Fibroblast of lung (primary cell): ENCODE measurements around the gene ZNF649. TPM values are rescaled to one million over a fixed set of nuclear protein-coding genes. Genes with fewer than 3 reads are reported as not detected.

Source experiments
- DNase-seq, 2 donors: peaks; one replicate each; pipeline versions ENCODE4 v3.0.0 to v3.0.0-alpha.2; 2010; ENCODE audit warnings: low read depth in 2 of 2
- H2AFZ ChIP-seq: 2 replicates; pipeline ENCODE4 v1.5.1; 2012; ENCODE audit warnings: low read length, control low read depth, inconsistent platforms
- H3K27ac ChIP-seq: 2 replicates; pipeline ENCODE4 v1.5.1; 2011; ENCODE audit warnings: low read length, control low read depth; ENCODE audit not compliant: insufficient read depth
- H3K27me3 ChIP-seq: 2 replicates; pipeline ENCODE4 v1.5.1; 2011; ENCODE audit warnings: mild to moderate bottlenecking, low read length; ENCODE audit not compliant: control insufficient read depth, insufficient read depth
- H3K36me3 ChIP-seq: 2 replicates; pipeline ENCODE4 v1.5.1; 2011; ENCODE audit warnings: low read length; ENCODE audit not compliant: control insufficient read depth, insufficient read depth
- H3K4me1 ChIP-seq: 2 replicates; pipeline ENCODE4 v1.5.1; 2011; ENCODE audit warnings: low read length; ENCODE audit not compliant: control insufficient read depth, insufficient read depth; ENCODE audit errors: extremely low read depth
- H3K4me2 ChIP-seq: 2 replicates; pipeline ENCODE4 v1.5.1; 2011; ENCODE audit warnings: low read length, control low read depth; ENCODE audit not compliant: insufficient read depth; ENCODE audit errors: extremely low read depth
- H3K4me3 ChIP-seq, 4 experiments: fragments of 200-600 bp in 1 of 4; sonication (generic) in 1 of 4; replicated peaks in 1 of 4; 2 replicates each; pipeline ENCODE4 v1.5.1; 2011 to 2016; ENCODE audit warnings: low read length in 4 of 4, low read depth in 3 of 4, mild to moderate bottlenecking in 3 of 4, control low read depth in 2 of 4, inconsistent platforms in 1 of 4, mixed read lengths in 1 of 4; ENCODE audit not compliant: insufficient read depth in 1 of 4; ENCODE audit errors: control extremely low read depth in 1 of 4
- H3K79me2 ChIP-seq: 2 replicates; pipeline ENCODE4 v1.5.1; 2012; ENCODE audit warnings: mild to moderate bottlenecking, low read length, inconsistent platforms; ENCODE audit not compliant: control insufficient read depth, insufficient read depth
- H3K9ac ChIP-seq: 2 replicates; pipeline ENCODE4 v1.5.1; 2011; ENCODE audit warnings: mild to moderate bottlenecking, low read length, control low read depth; ENCODE audit not compliant: insufficient read depth
- H3K9me3 ChIP-seq: 2 replicates; pipeline ENCODE4 v1.5.1; 2012; ENCODE audit warnings: low read depth, low read length; ENCODE audit not compliant: control insufficient read depth, insufficient read depth
- H4K20me1 ChIP-seq: 2 replicates; pipeline ENCODE4 v1.5.1; 2011; ENCODE audit warnings: low read length; ENCODE audit not compliant: control insufficient read depth, insufficient read depth; ENCODE audit errors: extremely low read depth
- CTCF ChIP-seq, 2 donors: IDR thresholded peaks in 1 of 2; conservative IDR thresholded peaks in 1 of 2; 1 replicate in 1 of 2; 2 replicates in 1 of 2; pipeline ENCODE4 v1.5.1; 2011 to 2012; ENCODE audit warnings: low read length in 2 of 2, control low read depth in 1 of 2, inconsistent platforms in 1 of 2, low read depth in 1 of 2, mild to moderate bottlenecking in 1 of 2
- EZH2 ChIP-seq: IDR thresholded peaks from 2 replicates; pipeline ENCODE4 v1.5.1; 2012; ENCODE audit warnings: low read length, control low read depth, mild to moderate bottlenecking; ENCODE audit errors: missing control alignments
- polyA plus RNA-seq, 2 donors: library from polyadenylated mRNA; depleted of rRNA in 1 of 2; stranded (reverse) in 1 of 2; unstranded in 1 of 2; fragments of >200 nt; gene quantifications; 2 replicates each; pipeline ENCODE4 v1.2.1, GENCODE V29; 2011 to 2012; ENCODE audit warnings: missing spikeins in 1 of 2
- total RNA-seq: library from RNA; depleted of rRNA; stranded (reverse); fragments of >200 nt; gene quantifications from 2 replicates; pipeline ENCODE4 v1.2.1, GENCODE V29; 2014

Gene ZNF649
- total and polyA plus RNA-seq, 2 donors (not counting 1 experiment from before 2014, with no cell fraction given): 4.6 to 6.9 TPM

- no peak overlapping the region for H3K4me3 ChIP-seq
- peak in 1 of 2 donors; percentile 7 for DNase-seq
- H3K27me3 ChIP-seq: no peaks in the 10 kb centered on the region
- peaks cover 5% of the 10 kb centered on the region for H3K9me3 ChIP-seq
- no peak overlapping the region for H3K4me2 ChIP-seq
- H3K36me3 ChIP-seq: peaks cover 3% of the 10 kb centered on the region
- H2AFZ ChIP-seq: no peak overlapping the region
- no peak overlapping the region for H3K27ac ChIP-seq
- H3K79me2 ChIP-seq: no peaks in the 10 kb centered on the region
- no peak overlapping the region for H3K9ac ChIP-seq
- no peak for TF ChIP-seq EZH2
- no peak for TF ChIP-seq CTCF (conservative IDR thresholded peaks at IDR 0.05 in 1 of 2, IDR thresholded peaks at IDR 0.05 in 1 of 2; ENCODE audit: low read depth in 1 of 2, low read length in 2 of 2)
- H3K4me1 ChIP-seq: no peaks in the 10 kb centered on the region
- H4K20me1 ChIP-seq: no peaks in the 10 kb centered on the region
Observed at GRCh38 chr19:51891193-51891747, 13.5 kb downstream of the ZNF649 start.

GRCh38 chr19:51889934-51890333 is 14.9 kb downstream of the ZNF649 start:
- H3K9me3 ChIP-seq: peaks cover 5% of the 10 kb centered on the region
- no peaks in the 10 kb centered on the region for H3K79me2 ChIP-seq
- no peak overlapping the region for H3K4me3 ChIP-seq
- peaks cover 3% of the 10 kb centered on the region for H3K36me3 ChIP-seq
- H4K20me1 ChIP-seq: no peaks in the 10 kb centered on the region
- no peak overlapping the region for H2AFZ ChIP-seq
- no peaks in the 10 kb centered on the region for H3K4me1 ChIP-seq
- no peak for DNase-seq
- no peak overlapping the region for H3K9ac ChIP-seq
- TF ChIP-seq EZH2 (no peak), CTCF (conservative IDR thresholded peaks at IDR 0.05 in 1 of 2, IDR thresholded peaks at IDR 0.05 in 1 of 2; ENCODE audit: low read depth in 1 of 2, low read length in 2 of 2) (no peak)
- no peak overlapping the region for H3K4me2 ChIP-seq
- H3K27ac ChIP-seq: no peak overlapping the region
- H3K27me3 ChIP-seq: no peaks in the 10 kb centered on the region

DNA sequence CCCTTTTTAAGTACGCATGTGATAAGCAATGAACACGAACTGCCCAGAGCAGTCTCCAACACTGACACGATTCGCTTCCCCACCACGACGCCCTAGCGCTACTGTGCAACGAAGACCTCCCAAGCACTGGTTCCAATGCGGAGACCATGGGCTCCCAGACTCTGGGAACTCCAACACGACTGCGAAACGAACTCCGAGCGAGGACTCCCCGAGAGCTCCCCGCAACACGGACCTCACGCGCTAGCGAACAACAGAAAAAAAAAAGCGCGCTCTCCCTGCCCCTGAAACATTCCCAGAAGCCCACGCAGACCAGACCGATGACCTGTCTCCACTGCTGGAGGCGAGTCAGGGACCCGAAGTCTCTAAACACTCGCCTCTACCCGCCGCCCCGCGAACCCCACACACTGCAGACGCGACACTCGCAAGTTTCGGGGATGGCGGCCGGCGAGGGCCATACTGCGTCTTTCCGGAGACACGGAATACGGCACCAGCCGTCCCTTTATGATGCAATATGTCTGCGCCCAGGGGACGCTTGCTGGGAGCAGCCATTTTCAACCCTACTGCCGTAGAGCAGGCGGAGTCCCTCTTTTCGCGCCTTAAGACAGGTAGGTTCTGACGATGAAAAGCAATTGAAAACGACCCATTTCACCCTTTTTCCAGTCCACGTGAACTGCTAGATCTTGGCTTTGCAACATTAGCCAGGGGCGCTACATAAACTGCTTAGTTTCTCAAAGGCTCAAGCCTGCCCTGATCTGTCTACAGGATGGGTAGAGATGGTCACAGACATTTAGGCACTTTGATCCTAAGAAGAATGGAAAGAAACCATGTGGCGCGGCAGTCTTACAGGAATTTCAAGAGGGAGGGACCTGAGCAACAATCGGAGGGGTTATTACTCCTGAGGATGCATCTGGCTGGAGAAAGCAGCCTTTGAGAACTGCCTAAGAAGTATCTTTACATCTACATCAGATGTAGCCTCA is 17.0 kb downstream of the ZNF649 start, which contains the start of gene ZNF577:
TSS of gene ZNF577 (minus strand) at position 430 of the 977 bp plus-strand sequence. CDS start 7,569 bp downstream, outside the sequence.
- H3K4me1 ChIP-seq: no peaks in the 10 kb centered on the region
- peaks cover 5% of the 10 kb centered on the region for H3K9me3 ChIP-seq
- no peaks in the 10 kb centered on the region for H4K20me1 ChIP-seq
- peak within 1 kb of the TSS; percentile 60 for H3K9ac ChIP-seq
- H3K79me2 ChIP-seq: no peaks in the 10 kb centered on the region
- peak; percentile 95 to 96 for DNase-seq
- peaks cover 3% of the 10 kb centered on the region for H3K36me3 ChIP-seq
- peak within 1 kb of the TSS; percentile 98 for H2AFZ ChIP-seq
- peak within 1 kb of the TSS; percentile 84 for H3K4me2 ChIP-seq
- TF ChIP-seq CTCF (conservative IDR thresholded peaks at IDR 0.05 in 1 of 2, IDR thresholded peaks at IDR 0.05 in 1 of 2; ENCODE audit: low read depth in 1 of 2, low read length in 2 of 2) (no peak), EZH2 (no peak)
- H3K27me3 ChIP-seq: no peaks in the 10 kb centered on the region
- peak within 1 kb of the TSS; percentile 59 for H3K27ac ChIP-seq
- H3K4me3 ChIP-seq: peak within 1 kb of the TSS; percentile 70 to 90 (median 77)
